HS-5 (cell line): ENCODE results near the gene TMEM212.
A peak's percentile ranks its signal among the peaks of the same experiment; 100 is the strongest.

ENCODE experiments used
- DNase-seq: peaks from one replicate; pipeline ENCODE4 v3.0.0-alpha.2; 2012; ENCODE audit warnings: low read depth

Gene TMEM212

DNA sequence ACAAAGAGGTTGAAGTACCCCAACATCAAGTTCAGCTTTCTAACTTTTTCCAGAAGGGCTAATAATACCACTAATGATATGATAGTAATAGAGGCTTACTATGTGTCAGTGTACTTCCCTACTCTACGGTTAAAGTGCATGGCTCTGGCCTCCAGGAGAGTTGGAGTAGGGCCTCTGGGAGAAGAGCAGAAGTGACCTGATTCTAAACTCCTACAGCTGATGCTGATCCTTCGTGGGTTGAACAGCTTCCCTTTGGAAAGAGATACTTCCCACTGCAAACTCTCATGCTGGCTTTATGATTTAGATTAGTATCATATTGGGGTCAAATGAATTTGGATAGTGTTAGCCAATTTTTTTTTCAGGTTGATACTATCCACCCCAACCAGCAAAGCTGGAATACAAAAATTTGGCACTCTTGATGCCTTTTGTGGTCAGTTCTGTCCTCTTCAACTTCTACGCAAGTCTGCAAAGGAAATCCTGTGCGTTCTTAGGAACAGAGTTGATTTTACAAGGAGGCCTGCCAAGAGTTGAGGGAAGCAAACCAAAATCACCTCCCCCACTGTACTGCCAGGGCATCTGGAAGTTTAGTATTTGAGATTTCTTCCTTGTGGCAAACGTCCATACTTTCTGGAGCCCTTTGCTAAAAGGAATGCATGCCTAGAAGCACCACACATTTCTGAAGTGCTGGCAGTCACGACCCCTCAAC lies 17.8 kb downstream of the TMEM212 start:
- DNase-seq = no peak

DNA sequence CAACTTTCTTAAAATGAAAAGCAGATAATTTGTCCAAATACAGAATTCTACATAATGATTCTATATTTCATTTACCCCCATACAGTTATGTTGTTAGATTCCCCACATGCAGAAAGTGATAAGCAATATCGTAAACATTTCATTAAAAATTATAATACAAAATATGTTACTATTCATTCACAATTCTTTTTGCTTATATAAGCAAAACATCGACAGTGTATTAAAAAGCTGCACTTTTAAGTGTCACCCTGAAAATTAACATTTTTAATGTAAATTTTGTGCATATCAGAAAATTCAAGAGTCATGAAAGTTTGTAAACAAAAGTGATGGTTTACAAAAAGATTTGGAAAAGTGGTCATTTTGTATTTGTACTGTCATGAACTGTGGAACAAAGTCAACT lies 19.2 kb downstream of the TMEM212 start:
- no peak for DNase-seq

DNA sequence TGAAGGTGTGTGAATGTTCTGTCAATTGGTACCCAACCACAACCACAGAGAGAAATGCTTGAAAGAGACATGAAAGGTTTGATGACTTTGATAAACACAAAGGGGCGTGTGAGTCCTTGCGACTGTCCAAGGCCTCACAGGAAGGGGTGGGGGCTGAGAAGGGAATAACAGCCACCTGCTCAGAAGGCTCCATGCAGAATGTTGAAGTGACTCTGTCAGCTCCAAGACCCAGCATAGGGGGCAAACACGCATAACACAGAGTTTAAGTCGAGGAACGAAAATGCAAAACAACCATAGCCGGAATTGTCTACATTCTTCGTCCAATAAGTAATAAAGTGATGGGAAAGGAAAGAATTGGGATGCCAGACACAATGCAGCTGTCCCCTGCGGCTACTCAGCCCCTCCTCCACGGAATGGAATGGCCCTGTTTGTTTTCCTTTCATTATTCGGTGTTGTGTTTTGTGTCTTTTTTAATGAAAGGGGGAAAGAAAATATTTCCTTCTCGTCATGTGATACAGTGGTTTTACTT lies 19.9 kb downstream of the TMEM212 start:
- DNase-seq = no peak

GRCh38 chr3:171863920-171864319 lies 20.8 kb downstream of the TMEM212 start:
- no peak for DNase-seq

GRCh38 chr3:171865191-171865865 lies 22.2 kb downstream of the TMEM212 start:
- no peak for DNase-seq

- no peak for DNase-seq
Observed at GRCh38 chr3:171867981-171868380, 24.8 kb downstream of the TMEM212 start.

DNA sequence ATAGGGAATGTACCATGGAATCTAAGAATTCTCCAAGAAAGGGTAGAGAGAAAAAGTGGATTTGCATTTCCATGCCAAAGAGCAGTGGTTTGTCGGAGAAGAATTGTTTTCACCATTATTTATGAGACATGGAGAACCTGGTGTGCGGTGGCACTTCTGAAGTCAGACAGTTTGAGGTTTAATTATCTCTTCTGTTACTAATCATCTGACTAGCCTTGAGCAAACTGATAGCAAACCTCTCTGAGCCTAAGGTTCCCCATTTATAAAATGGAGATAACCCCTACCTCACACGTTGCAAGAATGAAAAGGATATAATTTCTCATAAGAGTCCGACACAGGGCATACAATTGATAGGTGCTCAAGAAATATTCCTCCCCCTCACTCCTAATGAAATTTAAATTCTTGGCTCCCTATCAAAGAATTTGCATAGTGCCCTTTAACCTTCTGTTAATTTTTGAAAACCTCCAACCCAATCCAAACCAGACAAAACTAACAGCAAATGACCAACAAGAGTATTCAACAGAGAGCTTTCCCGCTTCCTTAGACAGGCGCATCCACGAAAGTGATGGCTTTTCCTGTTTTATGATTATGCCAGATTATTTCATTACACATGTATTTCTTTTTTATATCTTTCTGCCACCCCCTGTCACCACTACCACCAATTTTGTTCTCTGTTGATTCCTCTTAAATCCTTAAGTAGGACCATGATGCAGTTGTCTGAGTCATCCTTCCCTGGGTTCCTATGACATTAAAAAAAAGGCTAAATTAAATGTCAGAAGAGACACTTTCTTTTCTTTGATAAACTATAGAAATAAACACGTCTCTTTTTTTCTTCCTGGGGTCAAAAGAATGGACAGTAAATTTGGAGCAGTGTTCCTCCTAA lies 28.5 kb downstream of the TMEM212 start:
- DNase-seq = no peak

GRCh38 chr3:171873580-171873979 lies 30.4 kb downstream of the TMEM212 start:
- DNase-seq = no peak

DNA sequence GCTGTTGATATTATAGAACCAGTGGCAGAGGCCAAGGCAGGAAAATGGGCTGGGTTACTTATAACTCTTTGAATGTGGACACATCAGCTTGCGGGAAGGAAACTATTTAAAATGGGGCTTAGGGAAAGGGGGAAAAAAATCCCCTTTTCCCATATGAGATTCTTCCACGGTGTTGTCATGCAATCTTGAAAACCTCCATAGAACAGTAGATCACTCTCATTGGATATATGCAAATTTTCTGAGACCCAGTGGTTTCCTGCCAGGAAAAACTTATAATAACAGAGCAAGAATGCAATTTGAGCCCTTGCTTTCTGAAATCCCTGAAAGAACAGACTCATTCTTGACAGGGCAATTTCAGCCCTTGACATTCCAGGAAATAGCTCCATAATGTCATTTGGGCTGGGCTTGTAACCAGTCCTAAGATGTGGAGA lies 31.1 kb downstream of the TMEM212 start:
- DNase-seq = peak; percentile 97

DNA sequence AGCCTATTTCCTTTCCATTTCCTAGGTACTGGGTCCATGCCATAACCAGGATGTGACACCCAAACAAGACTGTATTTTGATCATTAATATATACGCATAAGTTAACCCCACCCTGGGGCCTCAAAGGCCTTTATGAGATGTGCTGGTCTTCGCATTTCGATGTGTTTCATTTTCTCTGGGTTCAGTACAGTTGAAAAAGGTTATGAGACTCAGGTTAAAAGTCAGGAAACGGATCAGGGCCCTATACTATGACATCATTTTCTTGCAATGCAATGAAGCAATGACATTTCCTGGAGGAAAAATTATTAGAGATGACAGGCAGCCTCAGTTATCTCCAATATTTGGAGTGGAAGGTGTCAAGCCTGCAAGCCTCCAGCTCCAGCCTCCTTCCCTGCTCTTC lies 31.7 kb downstream of the TMEM212 start:
- DNase-seq = no peak

DNA sequence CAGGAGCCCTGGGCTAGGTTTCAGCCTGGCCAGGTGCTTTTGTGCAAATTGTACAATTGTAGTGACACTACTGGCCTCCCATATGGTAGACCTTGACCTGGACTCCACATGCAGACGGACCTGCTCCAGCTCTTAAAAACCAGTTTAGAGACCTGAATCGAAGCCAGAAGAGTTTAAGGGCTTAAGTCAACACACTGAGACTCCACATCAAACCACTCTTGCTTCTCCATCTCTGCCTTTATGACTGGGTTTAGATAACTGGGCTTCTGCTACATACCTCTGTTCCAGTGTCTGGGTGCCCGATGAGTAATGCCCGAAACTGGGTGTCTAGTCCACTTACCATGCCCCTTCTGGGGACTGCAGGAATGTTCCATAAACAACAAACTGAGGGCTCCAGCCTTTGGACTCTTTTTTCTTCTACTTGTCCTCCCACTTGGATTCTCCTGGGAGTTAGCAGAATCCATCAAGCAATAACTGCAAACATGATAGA lies 32.8 kb downstream of the TMEM212 start:
- DNase-seq = no peak

GRCh38 chr3:171876680-171877147 lies 33.6 kb downstream of the TMEM212 start:
- DNase-seq = peak; percentile 89

DNA sequence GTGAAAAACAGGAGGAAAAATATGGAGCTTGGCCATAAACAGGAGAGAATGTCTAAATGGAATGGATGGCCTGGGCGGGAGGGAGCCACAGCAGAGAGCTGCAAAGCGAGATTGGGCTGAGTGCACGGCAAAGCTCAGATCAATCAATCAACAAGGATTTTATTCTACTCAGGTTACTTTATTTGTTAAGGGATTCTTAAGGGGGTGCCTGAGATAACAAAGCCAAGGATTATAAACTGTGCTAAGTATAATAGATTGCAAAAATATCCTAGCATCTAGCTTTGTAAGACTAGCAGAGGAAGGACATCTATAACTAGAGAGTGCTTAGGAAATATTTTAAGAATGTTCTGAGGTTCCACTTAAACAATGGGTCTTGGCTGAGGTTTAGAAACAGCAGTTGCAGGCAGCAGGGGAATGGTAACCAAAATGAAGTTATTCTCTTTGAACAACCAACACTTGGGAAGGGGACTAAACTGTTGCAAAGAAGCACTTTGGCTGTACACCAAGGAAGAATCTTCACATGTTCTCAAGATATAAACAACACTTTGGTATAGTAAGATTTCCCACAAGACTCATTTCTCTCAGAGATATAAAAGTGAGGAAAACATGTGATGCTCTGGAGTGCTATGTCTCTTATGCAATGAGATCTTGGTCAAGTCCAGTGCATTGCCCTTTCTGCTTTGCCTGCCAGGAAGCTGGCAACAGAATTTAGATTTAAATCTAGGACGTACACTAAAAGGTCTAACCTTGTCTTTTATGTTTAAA lies 35.5 kb downstream of the TMEM212 start:
- DNase-seq = no peak

DNA sequence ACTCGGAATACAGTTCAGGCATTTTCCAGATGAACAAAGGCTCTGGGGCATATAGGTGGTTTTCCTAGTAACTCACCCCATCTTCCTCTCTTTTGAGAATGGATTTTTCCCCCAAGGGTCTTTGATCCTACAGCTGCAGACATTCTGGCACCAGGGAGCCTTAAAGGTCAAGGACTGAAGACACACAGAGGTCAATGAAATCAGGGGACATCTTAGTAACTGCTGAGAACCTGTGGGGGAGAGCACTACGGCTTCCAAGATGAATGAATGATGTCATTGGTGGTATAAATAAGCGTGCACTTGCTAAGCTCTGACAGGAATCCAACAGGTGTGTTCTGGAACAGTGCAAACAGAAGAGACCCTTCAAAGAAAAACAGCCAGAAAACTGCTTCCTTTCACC lies 36.3 kb downstream of the TMEM212 start:
- no peak for DNase-seq

GRCh38 chr3:171880101-171880870 lies 37.1 kb downstream of the TMEM212 start:
- no peak for DNase-seq

- no peak for DNase-seq
Observed at GRCh38 chr3:171881251-171881650, 38.1 kb downstream of the TMEM212 start.

GRCh38 chr3:171883257-171883892 lies 40.2 kb downstream of the TMEM212 start:
- no peak for DNase-seq

DNA sequence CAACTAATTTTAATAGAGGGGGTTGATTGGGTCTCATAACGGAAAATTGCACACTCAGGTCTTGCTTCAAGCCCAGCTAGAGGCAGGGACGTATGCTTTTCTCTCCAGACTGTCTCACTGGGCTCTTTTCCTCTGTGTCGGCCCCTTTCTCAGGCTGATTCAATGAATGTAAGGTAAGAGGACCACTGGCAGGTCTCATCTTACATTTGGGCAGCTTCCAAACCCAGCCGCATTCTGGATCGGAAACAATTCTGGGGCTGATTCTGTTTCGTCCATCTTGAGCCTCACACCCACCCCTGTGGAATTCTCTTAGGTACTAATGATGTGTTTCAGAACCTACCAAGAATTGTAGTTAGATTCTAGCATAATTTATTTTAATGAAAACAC lies 40.7 kb downstream of the TMEM212 start:
- DNase-seq = no peak

- DNase-seq = no peak
Observed at GRCh38 chr3:171888466-171888865, 45.3 kb downstream of the TMEM212 start.

GRCh38 chr3:171890398-171890797 lies 47.2 kb downstream of the TMEM212 start:
- no peak for DNase-seq
